HL-60 (cell line): ENCODE measurements around the gene BARHL1.

ENCODE experiments used
- DNase-seq, 2 experiments: peaks; one replicate each; pipeline ENCODE4 v3.0.0-alpha.2; 2010 to 2020; ENCODE audit warnings: low read depth in 1 of 2, low spot score in 1 of 2
- H3K27ac ChIP-seq: fragments of 250-450 bp; sonication (Bioruptor Pico); replicated peaks from 2 replicates; pipeline ENCODE4 v1.5.1; 2020; ENCODE audit warnings: mild to moderate bottlenecking, moderate library complexity
- H3K27me3 ChIP-seq: fragments of 250-450 bp; sonication (Bioruptor Pico); 2 replicates; pipeline ENCODE4 v1.5.1; 2021; ENCODE audit warnings: mild to moderate bottlenecking, moderate library complexity; ENCODE audit not compliant: insufficient read depth, poor library complexity, severe bottlenecking
- H3K4me3 ChIP-seq: replicated peaks from 2 replicates; pipeline ENCODE4 v1.5.1; 2011; ENCODE audit warnings: mild to moderate bottlenecking, control low read depth, low read length; ENCODE audit not compliant: insufficient read depth
- CTCF ChIP-seq: IDR thresholded peaks from one replicate; pipeline ENCODE4 v1.5.1; 2011; ENCODE audit warnings: low read length, control low read depth, inconsistent platforms; ENCODE audit not compliant: insufficient read depth
- GABPA ChIP-seq: IDR thresholded peaks from 2 replicates; pipeline ENCODE4 v1.6.1; 2012; ENCODE audit warnings: low read depth
- POLR2AphosphoS5 ChIP-seq: IDR thresholded peaks from 2 replicates; pipeline ENCODE4 v1.6.1; 2012; ENCODE audit warnings: low read depth
- SPI1 ChIP-seq: IDR thresholded peaks from 2 replicates; pipeline ENCODE4 v1.6.1; 2012; ENCODE audit warnings: low read depth, mild to moderate bottlenecking, borderline replicate concordance
- TF ChIP-seq, protein P1 (sequence below): IDR thresholded peaks from 2 replicates; pipeline ENCODE4 v1.6.1; 2012; ENCODE audit warnings: low read depth; ENCODE audit not compliant: insufficient replicate concordance

BARHL1 gene

GRCh38 chr9:132575811-132576210 lies 6.6 kb upstream of the BARHL1 start:
- Histone ChIP-seq H3K27ac (no peak overlapping the region), H3K4me3 (no peak overlapping the region), H3K27me3 (peaks cover 41% of the 10 kb centered on the region)
- DNase-seq: no peak
- TF ChIP-seq, protein P1, sequence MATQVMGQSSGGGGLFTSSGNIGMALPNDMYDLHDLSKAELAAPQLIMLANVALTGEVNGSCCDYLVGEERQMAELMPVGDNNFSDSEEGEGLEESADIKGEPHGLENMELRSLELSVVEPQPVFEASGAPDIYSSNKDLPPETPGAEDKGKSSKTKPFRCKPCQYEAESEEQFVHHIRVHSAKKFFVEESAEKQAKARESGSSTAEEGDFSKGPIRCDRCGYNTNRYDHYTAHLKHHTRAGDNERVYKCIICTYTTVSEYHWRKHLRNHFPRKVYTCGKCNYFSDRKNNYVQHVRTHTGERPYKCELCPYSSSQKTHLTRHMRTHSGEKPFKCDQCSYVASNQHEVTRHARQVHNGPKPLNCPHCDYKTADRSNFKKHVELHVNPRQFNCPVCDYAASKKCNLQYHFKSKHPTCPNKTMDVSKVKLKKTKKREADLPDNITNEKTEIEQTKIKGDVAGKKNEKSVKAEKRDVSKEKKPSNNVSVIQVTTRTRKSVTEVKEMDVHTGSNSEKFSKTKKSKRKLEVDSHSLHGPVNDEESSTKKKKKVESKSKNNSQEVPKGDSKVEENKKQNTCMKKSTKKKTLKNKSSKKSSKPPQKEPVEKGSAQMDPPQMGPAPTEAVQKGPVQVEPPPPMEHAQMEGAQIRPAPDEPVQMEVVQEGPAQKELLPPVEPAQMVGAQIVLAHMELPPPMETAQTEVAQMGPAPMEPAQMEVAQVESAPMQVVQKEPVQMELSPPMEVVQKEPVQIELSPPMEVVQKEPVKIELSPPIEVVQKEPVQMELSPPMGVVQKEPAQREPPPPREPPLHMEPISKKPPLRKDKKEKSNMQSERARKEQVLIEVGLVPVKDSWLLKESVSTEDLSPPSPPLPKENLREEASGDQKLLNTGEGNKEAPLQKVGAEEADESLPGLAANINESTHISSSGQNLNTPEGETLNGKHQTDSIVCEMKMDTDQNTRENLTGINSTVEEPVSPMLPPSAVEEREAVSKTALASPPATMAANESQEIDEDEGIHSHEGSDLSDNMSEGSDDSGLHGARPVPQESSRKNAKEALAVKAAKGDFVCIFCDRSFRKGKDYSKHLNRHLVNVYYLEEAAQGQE: no peak
- TF ChIP-seq CTCF (no peak), GABPA (no peak), SPI1 (no peak), POLR2AphosphoS5 (no peak)

GRCh38 chr9:132577119-132577518 lies 5.3 kb upstream of the BARHL1 start:
- DNase-seq: no peak
- H3K27ac ChIP-seq: no peak overlapping the region
- peaks cover 50% of the 10 kb centered on the region for H3K27me3 ChIP-seq
- H3K4me3 ChIP-seq: no peak overlapping the region
- TF ChIP-seq, protein P1: no peak
- no peak for TF ChIP-seq SPI1
- no peak for TF ChIP-seq POLR2AphosphoS5
- TF ChIP-seq GABPA: no peak
- TF ChIP-seq CTCF: no peak

GRCh38 chr9:132578367-132578932 lies 4.0 kb upstream of the BARHL1 start:
- no peak for TF ChIP-seq CTCF
- no peak for TF ChIP-seq SPI1
- H3K27me3 ChIP-seq: peaks cover 62% of the 10 kb centered on the region
- H3K27ac ChIP-seq: no peak overlapping the region
- no peak for DNase-seq
- no peak overlapping the region for H3K4me3 ChIP-seq

GRCh38 chr9:132579427-132579798 lies 3.0 kb upstream of the BARHL1 start:
- no peak for DNase-seq
- Histone ChIP-seq H3K27me3 (peaks cover 69% of the 10 kb centered on the region), H3K27ac (no peak overlapping the region), H3K4me3 (no peak overlapping the region)
- TF ChIP-seq CTCF (no peak), GABPA (no peak), SPI1 (no peak), POLR2AphosphoS5 (no peak)
- TF ChIP-seq, protein P1: no peak
